Measurements from ENCODE around the gene GRAMD4. TPM values are rescaled to one million over a fixed set of nuclear protein-coding genes. Genes with fewer than 3 reads are reported as not detected.

GRAMD4 gene
- total RNA-seq, 1 experiment from 2014 or later: 23.4 TPM

GRCh38 chr22:46574438-46574992 lies 45.7 kb upstream of the GRAMD4 start:
- no peaks in the 10 kb centered on the region for H3K27me3 ChIP-seq (replicated peaks; ENCODE audit: control insufficient read depth, insufficient read depth, low read length)
- CTCF ChIA-PET: interaction anchor here (2.1 kb wide), 1 partner anchor 11 kb away, joined by 13 read pairs; no protein-coding TSS in a partner anchor
- Mint-ChIP-seq H3K27me3 (ENCODE audit: insufficient read depth, unreplicated experiment) (no peaks in the 10 kb centered on the region), H3K9me3 (ENCODE audit: unreplicated experiment) (peaks cover 10% of the 10 kb centered on the region), H3K4me3 (ENCODE audit: unreplicated experiment) (peak overlapping the region; percentile 56), H3K4me1 (ENCODE audit: low read depth, unreplicated experiment) (peaks cover 25% of the 10 kb centered on the region), H3K36me3 (ENCODE audit: insufficient read depth, unreplicated experiment) (no peaks in the 10 kb centered on the region), H3K27ac (ENCODE audit: unreplicated experiment) (peak overlapping the region; percentile 88)
- H3K4me3 ChIP-seq (ENCODE audit: low read depth, low read length): no peak overlapping the region
- DNase-seq: no peak
- H3K4me1 ChIP-seq: peaks cover 35% of the 10 kb centered on the region
- 0 out of 2 replicates have a peak, but pooled peaks cover 4% of the 10 kb centered on the region for H3K9me3 ChIP-seq
- TF ChIP-seq, protein P1, sequence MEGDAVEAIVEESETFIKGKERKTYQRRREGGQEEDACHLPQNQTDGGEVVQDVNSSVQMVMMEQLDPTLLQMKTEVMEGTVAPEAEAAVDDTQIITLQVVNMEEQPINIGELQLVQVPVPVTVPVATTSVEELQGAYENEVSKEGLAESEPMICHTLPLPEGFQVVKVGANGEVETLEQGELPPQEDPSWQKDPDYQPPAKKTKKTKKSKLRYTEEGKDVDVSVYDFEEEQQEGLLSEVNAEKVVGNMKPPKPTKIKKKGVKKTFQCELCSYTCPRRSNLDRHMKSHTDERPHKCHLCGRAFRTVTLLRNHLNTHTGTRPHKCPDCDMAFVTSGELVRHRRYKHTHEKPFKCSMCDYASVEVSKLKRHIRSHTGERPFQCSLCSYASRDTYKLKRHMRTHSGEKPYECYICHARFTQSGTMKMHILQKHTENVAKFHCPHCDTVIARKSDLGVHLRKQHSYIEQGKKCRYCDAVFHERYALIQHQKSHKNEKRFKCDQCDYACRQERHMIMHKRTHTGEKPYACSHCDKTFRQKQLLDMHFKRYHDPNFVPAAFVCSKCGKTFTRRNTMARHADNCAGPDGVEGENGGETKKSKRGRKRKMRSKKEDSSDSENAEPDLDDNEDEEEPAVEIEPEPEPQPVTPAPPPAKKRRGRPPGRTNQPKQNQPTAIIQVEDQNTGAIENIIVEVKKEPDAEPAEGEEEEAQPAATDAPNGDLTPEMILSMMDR (IDR thresholded peaks at IDR 0.05; ENCODE audit: insufficient read depth in 1 of 2, low read depth in 1 of 2, low read length in 1 of 2, severe bottlenecking in 1 of 2, unreplicated experiment in 1 of 2): no peak
- H3K36me3 ChIP-seq (ENCODE audit: control insufficient read depth, insufficient read depth, low read length): no peaks in the 10 kb centered on the region
- no TSS peak for BruUV-seq (replicated peaks)
- intact Hi-C loops (cut with micrococcal nuclease; ENCODE audit: unreplicated experiment): no loop called here
- POLR2A ChIA-PET: interaction anchor here (0.6 kb wide), 1 partner anchor 288 kb away, joined by 3 read pairs; no protein-coding TSS in a partner anchor

- ChIA-PET CTCF (interaction anchor here (2.1 kb wide), 1 partner anchor 12 kb away, joined by 13 read pairs; no protein-coding TSS in a partner anchor), POLR2A (interaction anchor here (0.6 kb wide), 1 partner anchor 289 kb away, joined by 3 read pairs; no protein-coding TSS in a partner anchor)
- Histone ChIP-seq H3K4me3 (ENCODE audit: low read depth, low read length) (no peak overlapping the region), H3K9me3 (0 out of 2 replicates have a peak, but pooled peaks cover 4% of the 10 kb centered on the region), H3K4me1 (peaks cover 40% of the 10 kb centered on the region), H3K27me3 (replicated peaks; ENCODE audit: control insufficient read depth, insufficient read depth, low read length) (no peaks in the 10 kb centered on the region), H3K36me3 (ENCODE audit: control insufficient read depth, insufficient read depth, low read length) (no peaks in the 10 kb centered on the region)
- peak; percentile 62 to 71 for DNase-seq
- H3K4me3 Mint-ChIP-seq (ENCODE audit: unreplicated experiment): peak overlapping the region; percentile 56
- H3K4me1 Mint-ChIP-seq (ENCODE audit: low read depth, unreplicated experiment): peaks cover 26% of the 10 kb centered on the region
- H3K27me3 Mint-ChIP-seq (ENCODE audit: insufficient read depth, unreplicated experiment): no peaks in the 10 kb centered on the region
- TF ChIP-seq, protein P1 (IDR thresholded peaks at IDR 0.05; ENCODE audit: insufficient read depth in 1 of 2, low read depth in 1 of 2, low read length in 1 of 2, severe bottlenecking in 1 of 2, unreplicated experiment in 1 of 2): no peak
- H3K9me3 Mint-ChIP-seq (ENCODE audit: unreplicated experiment): peaks cover 10% of the 10 kb centered on the region
- no peaks in the 10 kb centered on the region for H3K36me3 Mint-ChIP-seq (ENCODE audit: insufficient read depth, unreplicated experiment)
- BruUV-seq (replicated peaks): no TSS peak
- H3K27ac Mint-ChIP-seq (ENCODE audit: unreplicated experiment): peak overlapping the region; percentile 88
- intact Hi-C loops (cut with micrococcal nuclease; ENCODE audit: unreplicated experiment): no loop called here
Measured at GRCh38 chr22:46574993-46575910, 44.9 kb upstream of the GRAMD4 start.

DNA sequence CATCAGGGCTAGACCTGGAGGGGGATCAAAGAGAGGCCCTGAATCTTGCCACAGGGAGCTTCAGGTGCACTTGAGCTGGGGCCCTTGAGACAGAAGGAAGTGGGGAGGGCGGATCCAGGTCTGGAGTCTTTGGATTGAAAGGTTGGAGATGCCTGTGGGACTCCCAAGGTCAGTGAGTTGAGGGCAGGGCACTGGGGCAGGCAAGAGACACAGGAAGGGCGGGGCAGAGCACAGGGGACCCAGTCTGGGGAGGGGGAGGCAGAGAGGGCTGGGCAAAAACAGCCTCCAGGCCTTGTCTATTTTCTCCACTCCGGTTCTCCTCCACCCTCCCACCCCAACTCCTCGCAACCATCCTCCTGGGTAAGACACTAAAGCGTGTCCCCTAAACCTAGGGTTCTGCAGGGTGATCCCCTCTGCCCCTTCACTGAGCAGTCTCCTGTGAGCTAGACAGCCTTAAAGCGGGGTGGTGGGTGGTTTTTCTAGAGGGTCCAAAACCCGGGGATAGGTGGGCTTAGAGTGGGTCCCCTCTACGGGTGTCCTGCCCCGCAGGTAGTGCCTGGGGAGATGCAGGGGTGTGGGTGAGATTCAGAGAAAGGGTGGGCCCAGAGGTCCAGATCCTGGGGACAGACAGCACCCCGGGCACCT lies 44.2 kb upstream of the GRAMD4 start:
- Histone ChIP-seq H3K9me3 (0 out of 2 replicates have a peak, but pooled peaks cover 4% of the 10 kb centered on the region), H3K36me3 (ENCODE audit: control insufficient read depth, insufficient read depth, low read length) (no peaks in the 10 kb centered on the region), H3K27me3 (replicated peaks; ENCODE audit: control insufficient read depth, insufficient read depth, low read length) (no peaks in the 10 kb centered on the region), H3K4me1 (peaks cover 45% of the 10 kb centered on the region), H3K4me3 (ENCODE audit: low read depth, low read length) (peak overlapping the region; percentile 72)
- peak in 1 of 2 experiments; percentile 25 for DNase-seq
- Mint-ChIP-seq H3K27me3 (ENCODE audit: insufficient read depth, unreplicated experiment) (no peaks in the 10 kb centered on the region), H3K4me3 (ENCODE audit: unreplicated experiment) (peak overlapping the region; percentile 56), H3K36me3 (ENCODE audit: insufficient read depth, unreplicated experiment) (no peaks in the 10 kb centered on the region), H3K9me3 (ENCODE audit: unreplicated experiment) (peaks cover 10% of the 10 kb centered on the region), H3K4me1 (ENCODE audit: low read depth, unreplicated experiment) (peaks cover 26% of the 10 kb centered on the region), H3K27ac (ENCODE audit: unreplicated experiment) (peak overlapping the region; percentile 88)
- intact Hi-C loops (cut with micrococcal nuclease; ENCODE audit: unreplicated experiment): no loop called here
- CTCF ChIA-PET: interaction anchor here (2.1 kb wide), 1 partner anchor 13 kb away, joined by 13 read pairs; no protein-coding TSS in a partner anchor
- POLR2A ChIA-PET: no interaction called here
- no TSS peak for BruUV-seq (replicated peaks)
- TF ChIP-seq, protein P1 (IDR thresholded peaks at IDR 0.05; ENCODE audit: insufficient read depth in 1 of 2, low read depth in 1 of 2, low read length in 1 of 2, severe bottlenecking in 1 of 2, unreplicated experiment in 1 of 2): no peak

Data from Caco-2 (cell line).